ENCODE results near the gene OR2H1.

The OR2H1 gene

DNA sequence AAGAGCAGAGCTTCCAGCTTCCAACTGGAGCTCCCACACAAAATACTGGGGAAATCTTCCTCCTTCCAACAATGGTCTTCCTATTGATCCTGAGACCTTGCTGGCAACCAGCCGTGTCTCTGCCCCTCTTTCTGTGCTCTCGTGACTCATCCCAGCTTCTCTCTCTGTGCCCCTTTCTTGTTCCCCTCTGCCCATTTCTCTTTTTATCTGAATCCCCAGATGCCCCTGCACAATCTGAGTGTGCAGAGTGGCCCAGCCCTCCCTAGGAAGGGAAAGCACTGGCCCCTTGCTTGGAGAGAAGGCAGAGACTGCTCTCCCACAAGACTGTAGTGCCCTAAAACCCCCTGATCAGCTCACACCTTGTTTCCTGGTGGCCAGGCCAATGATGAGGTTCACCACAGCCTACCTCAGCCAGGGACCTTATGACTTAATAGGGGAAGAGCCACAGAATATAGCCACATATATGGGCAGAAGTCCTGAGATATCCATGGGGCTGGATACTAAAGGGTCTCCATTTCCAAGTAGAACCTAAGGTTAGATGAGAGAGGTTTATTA is 53.9 kb downstream of the OR2H1 start:
- DNase-seq (ENCODE audit: low read depth), result no peak

All from non-pigmented ciliary epithelial cell (primary cell).